ENCODE results near the gene USP48.

The USP48 gene

GRCh38 chr1:21659099-21659923, 123.6 kb downstream of the USP48 start:
- peak overlapping the region; percentile 51 for H3K27ac ChIP-seq
- peak; percentile 94 for TF ChIP-seq CTCF (conservative IDR thresholded peaks at IDR 0.05)

- peak overlapping the region; percentile 35; the same call in 1 of the 2 replicates for H3K27ac ChIP-seq
- TF ChIP-seq CTCF (conservative IDR thresholded peaks at IDR 0.05) = no peak
Observed at GRCh38 chr1:21657456-21658190, 125.3 kb downstream of the USP48 start.

GRCh38 chr1:21655748-21656147, 127.2 kb downstream of the USP48 start:
- TF ChIP-seq CTCF (conservative IDR thresholded peaks at IDR 0.05) = peak; percentile 2; the same call in 1 of the 2 replicates
- peak overlapping the region; percentile 35; the same call in 1 of the 2 replicates for H3K27ac ChIP-seq

- H3K27ac ChIP-seq = no peak overlapping the region; the same call in 1 of the 2 replicates
- TF ChIP-seq CTCF (conservative IDR thresholded peaks at IDR 0.05) = no peak
Observed at GRCh38 chr1:21655259-21655658, 127.7 kb downstream of the USP48 start.

- TF ChIP-seq CTCF (conservative IDR thresholded peaks at IDR 0.05) = no peak
- no peak overlapping the region for H3K27ac ChIP-seq
Observed at GRCh38 chr1:21654209-21654608, 128.7 kb downstream of the USP48 start.

GRCh38 chr1:21653744-21654100, 129.2 kb downstream of the USP48 start:
- H3K27ac ChIP-seq = peak overlapping the region; percentile 78

More at GRCh38 chr1:21653744-21654100, 129.2 kb downstream of the USP48 start:
- TF ChIP-seq CTCF (conservative IDR thresholded peaks at IDR 0.05) = no peak

All from VCaP (cell line).